Fibroblast of lung (primary cell): ENCODE results near the gene PNKP.

Source experiments
- EZH2 ChIP-seq: IDR thresholded peaks from 2 replicates; pipeline ENCODE4 v1.5.1; 2012; ENCODE audit warnings: low read length, control low read depth, mild to moderate bottlenecking; ENCODE audit errors: missing control alignments
- TF ChIP-seq, protein P1 (sequence below), 2 donors: IDR thresholded peaks in 1 of 2; conservative IDR thresholded peaks in 1 of 2; 1 replicate in 1 of 2; 2 replicates in 1 of 2; pipeline ENCODE4 v1.5.1; 2011 to 2012; ENCODE audit warnings: low read length in 2 of 2, control low read depth in 1 of 2, inconsistent platforms in 1 of 2, low read depth in 1 of 2, mild to moderate bottlenecking in 1 of 2

DNA sequence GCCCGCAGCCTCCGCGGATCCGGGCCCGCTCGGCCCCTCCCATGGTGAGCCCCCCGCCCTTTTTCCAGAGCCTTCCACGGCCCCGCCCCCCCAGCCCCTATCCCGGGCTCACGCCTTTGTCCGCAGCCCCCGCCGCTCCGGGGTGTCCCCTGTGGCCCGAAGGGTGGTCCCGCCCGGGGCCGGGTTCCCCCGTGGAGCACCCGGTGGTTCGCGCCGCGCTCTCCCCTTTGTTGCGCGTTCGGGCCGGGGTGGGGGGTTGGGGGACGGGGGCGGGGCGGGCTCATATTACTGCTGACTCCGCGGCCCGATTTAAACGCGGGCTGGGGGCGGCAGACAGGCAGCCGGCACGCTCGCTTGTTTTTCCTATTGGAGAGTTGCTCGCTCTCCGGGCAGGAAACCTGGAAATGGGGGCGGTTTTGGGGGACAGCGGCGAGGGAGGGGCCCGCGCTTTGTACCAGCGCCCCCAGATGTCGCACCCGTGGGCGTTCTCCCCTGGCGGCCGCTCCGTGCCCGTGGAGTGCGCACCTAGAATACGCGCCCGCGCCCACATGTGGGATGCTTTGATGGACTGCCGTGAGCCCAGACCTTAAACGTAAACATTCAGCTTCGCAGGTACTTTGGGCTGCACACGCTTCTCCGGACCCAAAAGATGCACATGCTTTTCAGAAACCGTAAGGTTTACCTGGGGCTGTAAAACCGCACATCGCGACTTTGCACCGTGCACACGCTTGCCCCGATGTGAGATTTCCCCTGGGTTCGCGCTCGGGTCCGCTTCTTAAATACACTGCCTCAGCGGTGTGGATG is 15.7 kb downstream of the PNKP start:
- TF ChIP-seq, protein P1, sequence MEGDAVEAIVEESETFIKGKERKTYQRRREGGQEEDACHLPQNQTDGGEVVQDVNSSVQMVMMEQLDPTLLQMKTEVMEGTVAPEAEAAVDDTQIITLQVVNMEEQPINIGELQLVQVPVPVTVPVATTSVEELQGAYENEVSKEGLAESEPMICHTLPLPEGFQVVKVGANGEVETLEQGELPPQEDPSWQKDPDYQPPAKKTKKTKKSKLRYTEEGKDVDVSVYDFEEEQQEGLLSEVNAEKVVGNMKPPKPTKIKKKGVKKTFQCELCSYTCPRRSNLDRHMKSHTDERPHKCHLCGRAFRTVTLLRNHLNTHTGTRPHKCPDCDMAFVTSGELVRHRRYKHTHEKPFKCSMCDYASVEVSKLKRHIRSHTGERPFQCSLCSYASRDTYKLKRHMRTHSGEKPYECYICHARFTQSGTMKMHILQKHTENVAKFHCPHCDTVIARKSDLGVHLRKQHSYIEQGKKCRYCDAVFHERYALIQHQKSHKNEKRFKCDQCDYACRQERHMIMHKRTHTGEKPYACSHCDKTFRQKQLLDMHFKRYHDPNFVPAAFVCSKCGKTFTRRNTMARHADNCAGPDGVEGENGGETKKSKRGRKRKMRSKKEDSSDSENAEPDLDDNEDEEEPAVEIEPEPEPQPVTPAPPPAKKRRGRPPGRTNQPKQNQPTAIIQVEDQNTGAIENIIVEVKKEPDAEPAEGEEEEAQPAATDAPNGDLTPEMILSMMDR (conservative IDR thresholded peaks at IDR 0.05 in 1 of 2, IDR thresholded peaks at IDR 0.05 in 1 of 2; ENCODE audit: low read depth in 1 of 2, low read length in 2 of 2): no peak
- TF ChIP-seq EZH2: no peak
